Astrocyte of the spinal cord (primary cell): ENCODE data around the gene NUP188.

Source experiments
- DNase-seq: peaks from one replicate; pipeline ENCODE4 v3.0.0; 2011; ENCODE audit warnings: low read depth, low spot score
- H3K4me3 ChIP-seq: 2 replicates; pipeline ENCODE4 v1.5.1; 2011; ENCODE audit warnings: low read depth, mild to moderate bottlenecking, low read length, moderate library complexity
- in situ Hi-C: cut with HindIII; loops from 2 replicates; pipeline ENCODE4 v1.10.0; 2017; ENCODE audit warnings: low sequenced_read_pairs
- TF ChIP-seq, protein P1 (sequence below): IDR thresholded peaks from 2 replicates; pipeline ENCODE4 v1.5.1; 2012; ENCODE audit warnings: low read depth, mild to moderate bottlenecking, low read length, inconsistent platforms

The NUP188 gene

DNA sequence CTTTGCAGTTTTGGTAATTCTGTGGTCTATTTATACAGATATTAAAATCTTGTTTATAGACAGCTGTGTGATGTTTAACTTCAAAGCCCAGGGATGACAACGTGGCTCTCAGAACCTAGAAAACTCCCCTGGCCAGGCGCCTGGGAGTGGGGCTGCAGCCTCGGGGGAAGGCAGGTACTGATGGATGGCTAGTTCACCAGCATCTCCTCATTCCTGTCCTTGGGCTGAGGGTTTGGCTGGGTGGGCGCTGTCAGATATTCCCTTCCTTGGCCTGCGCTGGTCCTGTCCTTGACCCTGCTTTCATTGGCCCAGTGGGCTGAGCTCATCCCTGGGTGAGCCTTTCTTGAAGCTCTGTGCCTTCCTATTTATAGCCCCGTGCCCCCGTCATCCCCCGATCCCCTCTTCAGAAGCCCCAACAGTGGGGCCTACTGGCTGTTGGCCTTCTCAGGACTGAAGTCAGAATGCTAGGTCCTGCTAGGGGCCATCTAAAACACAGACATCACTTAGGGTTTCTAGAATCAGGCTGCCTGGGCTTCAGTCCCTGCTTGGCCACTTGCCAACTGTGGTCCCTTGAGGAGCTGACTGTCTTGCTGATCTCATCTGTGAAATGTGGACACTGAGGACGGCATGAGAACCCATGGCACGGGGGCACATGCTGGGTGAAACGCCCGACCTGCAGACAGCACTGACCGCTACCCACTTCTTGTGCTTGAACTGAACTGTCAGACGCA, 59.7 kb downstream of the NUP188 start:
- TF ChIP-seq, protein P1, sequence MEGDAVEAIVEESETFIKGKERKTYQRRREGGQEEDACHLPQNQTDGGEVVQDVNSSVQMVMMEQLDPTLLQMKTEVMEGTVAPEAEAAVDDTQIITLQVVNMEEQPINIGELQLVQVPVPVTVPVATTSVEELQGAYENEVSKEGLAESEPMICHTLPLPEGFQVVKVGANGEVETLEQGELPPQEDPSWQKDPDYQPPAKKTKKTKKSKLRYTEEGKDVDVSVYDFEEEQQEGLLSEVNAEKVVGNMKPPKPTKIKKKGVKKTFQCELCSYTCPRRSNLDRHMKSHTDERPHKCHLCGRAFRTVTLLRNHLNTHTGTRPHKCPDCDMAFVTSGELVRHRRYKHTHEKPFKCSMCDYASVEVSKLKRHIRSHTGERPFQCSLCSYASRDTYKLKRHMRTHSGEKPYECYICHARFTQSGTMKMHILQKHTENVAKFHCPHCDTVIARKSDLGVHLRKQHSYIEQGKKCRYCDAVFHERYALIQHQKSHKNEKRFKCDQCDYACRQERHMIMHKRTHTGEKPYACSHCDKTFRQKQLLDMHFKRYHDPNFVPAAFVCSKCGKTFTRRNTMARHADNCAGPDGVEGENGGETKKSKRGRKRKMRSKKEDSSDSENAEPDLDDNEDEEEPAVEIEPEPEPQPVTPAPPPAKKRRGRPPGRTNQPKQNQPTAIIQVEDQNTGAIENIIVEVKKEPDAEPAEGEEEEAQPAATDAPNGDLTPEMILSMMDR: no peak
- no peak for DNase-seq
- in situ Hi-C loops: no loop called here
- H3K4me3 ChIP-seq: no peak overlapping the region

DNA sequence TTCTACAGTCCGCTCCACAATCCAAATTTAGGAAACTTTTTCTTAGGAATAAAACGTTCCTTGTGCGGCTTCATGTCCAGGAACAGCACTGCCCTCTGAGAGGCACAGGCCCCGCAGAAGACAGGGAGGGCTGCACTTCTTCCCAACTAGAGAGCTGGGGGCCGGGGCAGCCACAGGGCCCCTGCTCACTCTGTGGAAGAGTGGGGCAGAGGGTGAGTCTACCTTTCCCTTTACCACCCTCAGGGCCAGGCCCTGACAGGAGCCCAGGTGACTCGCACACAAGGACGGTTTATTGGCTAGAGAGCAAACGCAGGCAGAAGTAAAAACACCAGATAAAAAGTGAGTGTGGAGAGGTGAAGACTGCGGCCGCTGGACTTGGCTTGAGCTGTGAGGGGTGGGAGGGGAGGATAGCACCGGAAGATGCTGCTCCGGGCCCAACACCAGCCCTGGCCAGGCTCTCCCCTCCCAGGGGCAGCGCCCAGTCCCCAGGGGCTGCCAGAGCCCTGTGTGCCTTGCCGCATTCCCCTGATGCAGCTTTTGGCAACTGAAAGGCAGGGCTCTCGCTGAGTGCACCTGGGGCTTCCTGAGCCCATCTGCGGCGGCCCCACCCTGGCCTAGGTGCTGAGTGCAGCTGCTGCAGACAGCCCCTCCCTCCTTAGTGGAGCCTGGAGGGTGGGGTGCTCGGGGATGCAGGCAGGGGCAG, 60.4 kb downstream of the NUP188 start:
- H3K4me3 ChIP-seq: no peak overlapping the region
- in situ Hi-C loops: no loop called here
- DNase-seq: no peak
- TF ChIP-seq, protein P1: no peak

DNA sequence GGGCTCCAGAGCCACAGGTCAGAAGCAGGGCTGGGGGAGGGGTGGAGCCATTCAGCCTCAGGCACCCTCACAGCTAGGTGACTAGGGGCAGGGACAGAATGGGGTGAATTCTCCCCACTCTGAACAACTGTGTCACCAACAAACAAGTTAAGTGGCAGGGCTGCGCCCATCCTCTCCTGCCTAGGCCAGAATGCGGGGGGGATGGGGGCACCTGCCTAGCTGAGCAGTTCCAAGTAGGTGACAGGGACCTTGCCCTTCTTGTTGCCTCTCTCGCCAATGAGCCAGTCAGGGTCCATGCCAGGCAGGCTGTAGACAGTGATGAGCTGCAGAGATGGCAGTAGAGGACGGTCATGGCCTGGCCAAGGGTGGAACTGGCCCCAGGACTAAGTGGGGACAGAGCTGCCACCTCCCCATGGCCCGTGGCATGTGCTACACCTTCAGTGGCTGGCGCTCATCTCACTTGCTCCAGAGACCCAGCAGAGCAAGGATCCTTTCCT, 61.0 kb downstream of the NUP188 start:
- in situ Hi-C loops: no loop called here
- TF ChIP-seq, protein P1: no peak
- no peak for DNase-seq
- H3K4me3 ChIP-seq: no peak overlapping the region

DNA sequence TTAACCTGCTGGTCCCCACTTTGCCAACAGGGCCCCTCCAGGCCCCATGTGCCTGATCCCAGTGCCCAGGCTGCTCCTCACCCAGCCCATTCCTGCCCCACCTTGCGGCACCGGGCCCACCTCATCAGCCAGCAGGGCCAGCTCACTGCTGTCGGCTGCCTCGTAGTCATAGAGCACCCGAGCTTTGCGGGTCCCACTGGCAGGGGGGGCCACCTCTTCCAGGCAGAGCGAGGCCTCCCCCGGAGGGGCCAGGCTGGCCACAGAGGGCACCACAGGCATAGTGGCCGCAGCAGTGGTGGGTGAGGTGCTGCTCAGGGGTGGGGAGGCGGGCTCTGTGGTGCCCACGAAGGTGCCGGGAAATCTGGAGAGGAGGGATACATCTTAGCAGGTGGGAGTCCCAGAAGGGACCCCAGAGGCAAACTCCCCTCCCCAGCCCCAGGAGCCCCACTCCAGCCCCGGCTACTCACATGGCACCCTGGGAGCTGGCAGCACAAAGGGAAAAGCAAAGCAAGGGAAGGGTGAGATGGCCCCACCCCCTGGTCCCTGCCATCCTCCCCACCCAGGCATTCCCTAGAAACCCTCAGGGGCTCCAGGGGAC, 61.6 kb downstream of the NUP188 start:
- no peak overlapping the region for H3K4me3 ChIP-seq
- in situ Hi-C loops: no loop called here
- DNase-seq: no peak
- TF ChIP-seq, protein P1: no peak

DNA sequence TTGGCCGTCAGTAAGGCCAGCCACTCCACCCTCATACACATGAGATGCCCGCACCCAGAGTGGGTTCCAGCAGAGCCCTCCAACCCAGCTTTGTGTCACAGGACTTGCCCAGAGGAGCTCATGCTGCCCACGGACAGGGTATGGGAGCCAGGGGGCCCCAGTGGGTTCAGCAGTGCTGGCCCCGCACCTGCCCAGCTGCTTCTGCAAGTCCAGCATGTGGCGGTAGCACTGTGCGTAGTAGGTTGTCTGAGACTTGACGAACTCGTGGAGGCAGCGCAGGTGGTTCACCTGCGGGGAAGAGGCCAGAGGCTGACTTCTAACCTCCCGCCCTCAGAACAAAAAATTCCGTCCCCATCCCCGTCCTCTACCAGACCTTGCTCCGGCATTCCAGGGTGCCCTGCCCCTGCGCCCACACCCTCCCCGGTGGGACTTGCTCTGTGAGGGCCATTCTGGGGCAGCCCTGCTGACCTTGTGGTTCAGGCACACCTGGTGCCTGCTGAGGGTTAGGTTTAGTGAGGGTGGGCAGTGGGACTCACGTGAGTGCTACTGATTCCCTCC, 62.2 kb downstream of the NUP188 start:
- DNase-seq: no peak
- in situ Hi-C loops: no loop called here
- no peak overlapping the region for H3K4me3 ChIP-seq
- TF ChIP-seq, protein P1: no peak

DNA sequence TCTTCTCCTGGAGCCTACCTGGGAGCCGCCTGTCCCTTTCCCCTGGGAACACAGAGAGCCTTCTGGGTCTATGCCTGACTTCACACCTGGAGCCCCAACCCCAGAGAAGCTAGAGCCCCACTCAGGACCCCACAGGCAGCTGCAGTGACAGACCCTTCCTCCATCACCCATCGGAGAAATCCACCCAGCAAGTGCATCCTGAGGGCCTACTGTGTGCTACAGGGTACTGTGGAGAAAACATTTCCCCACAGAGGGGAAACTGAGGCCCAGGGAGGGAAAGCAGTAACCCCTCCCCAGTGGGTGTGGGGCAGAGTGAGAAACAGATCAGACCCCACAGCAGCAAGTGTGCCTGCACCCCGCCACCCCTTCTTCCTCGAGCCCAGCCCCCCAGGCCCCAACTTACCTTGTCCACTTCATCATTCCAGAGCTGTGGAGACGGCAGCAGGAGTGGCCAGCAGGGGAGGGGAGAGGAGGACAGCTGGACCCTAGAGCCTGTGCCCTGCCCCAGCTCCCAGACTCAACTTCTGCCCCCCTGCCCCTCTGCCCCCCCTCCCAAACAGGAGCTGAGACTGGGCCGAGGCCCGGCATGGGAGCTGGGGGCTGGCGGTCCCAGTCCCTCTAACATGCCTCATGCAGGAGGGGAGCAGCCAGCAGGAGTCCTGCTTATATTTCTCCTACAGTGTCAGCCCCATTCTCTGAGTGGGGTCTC, 62.9 kb downstream of the NUP188 start:
- in situ Hi-C loops: no loop called here
- DNase-seq: no peak
- TF ChIP-seq, protein P1: no peak
- H3K4me3 ChIP-seq: no peak overlapping the region
